HG03457 (cell line): Measurements from ENCODE around the gene SLC6A14.

ENCODE experiments used
- ATAC-seq: cut with Tn5 transposase; IDR thresholded peaks from one replicate; pipeline ENCODE4 v1.9.1; 2021; ENCODE audit warnings: moderate number of reproducible peaks; ENCODE audit not compliant: unreplicated experiment

The SLC6A14 gene

DNA sequence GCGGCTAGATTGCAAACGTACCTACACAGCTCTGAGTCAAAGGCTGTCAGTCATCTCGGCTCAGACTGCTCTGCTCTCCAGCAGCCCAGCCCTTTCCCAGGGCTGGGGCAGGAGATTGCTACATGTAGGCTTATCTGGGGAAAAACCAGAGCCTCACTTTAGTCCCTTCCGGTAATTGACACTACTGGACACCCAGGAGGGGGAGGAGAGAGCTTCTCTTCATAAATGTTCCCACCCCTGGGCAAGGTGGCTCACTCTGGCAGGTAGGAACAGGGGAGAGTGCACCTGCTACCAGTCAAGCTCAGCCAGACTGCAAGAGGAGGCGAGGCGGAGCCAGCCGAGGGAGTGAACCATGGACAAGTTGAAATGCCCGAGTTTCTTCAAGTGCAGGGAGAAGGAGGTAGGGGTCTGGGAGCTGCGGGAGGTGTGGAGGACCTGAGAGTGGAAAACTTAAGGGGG lies at the start of gene SLC6A14:
Gene SLC6A14, plus strand, starts transcription at position 249 of the 459 bp plus-strand sequence. Its CDS starts 104 bp downstream, at position 353.
- no peak for ATAC-seq

DNA sequence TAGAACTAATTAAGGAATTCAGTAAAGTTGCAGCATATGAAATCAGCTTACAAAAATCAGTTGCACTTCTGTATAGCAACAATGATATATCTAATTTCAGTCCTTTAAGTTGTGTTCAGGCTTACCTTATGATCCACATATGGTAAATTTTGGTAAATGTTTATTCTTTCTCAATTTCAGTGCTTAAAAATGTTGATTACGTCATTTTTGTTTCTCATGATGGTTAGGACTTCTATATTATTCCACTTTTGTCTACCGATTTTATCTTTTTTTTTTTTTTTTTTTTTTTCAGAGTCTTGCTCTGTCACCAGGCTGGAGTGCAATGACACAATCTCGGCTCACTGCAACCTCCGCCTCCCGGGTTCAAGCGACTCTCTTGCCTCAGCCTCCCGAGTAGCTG lies 40.7 kb upstream of the SLC6A14 start:
- ATAC-seq: no peak

GRCh38 chrX:116399681-116400080 lies 36.7 kb upstream of the SLC6A14 start:
- no peak for ATAC-seq

GRCh38 chrX:116409219-116409618 lies 27.2 kb upstream of the SLC6A14 start:
- no peak for ATAC-seq

DNA sequence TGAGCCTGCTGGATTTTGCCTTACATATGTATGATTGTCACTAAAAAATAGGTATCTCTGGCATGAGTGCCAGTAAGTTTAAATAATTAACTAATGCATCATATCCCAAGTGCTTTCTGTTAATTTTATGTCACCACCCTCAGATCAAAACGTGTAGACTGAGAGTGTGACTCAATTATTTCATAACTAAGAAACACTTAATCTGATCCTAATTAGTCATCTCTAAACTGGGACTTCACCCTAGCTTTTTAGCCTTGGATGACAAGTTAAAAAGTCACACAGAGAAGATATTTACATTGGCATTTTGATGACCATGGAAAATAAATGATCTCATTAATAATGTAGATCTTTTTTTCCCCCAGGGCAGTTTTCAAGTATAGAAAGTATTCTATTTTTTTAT lies 23.1 kb upstream of the SLC6A14 start:
- ATAC-seq: no peak

GRCh38 chrX:116417214-116417613 lies 19.2 kb upstream of the SLC6A14 start:
- ATAC-seq: no peak

DNA sequence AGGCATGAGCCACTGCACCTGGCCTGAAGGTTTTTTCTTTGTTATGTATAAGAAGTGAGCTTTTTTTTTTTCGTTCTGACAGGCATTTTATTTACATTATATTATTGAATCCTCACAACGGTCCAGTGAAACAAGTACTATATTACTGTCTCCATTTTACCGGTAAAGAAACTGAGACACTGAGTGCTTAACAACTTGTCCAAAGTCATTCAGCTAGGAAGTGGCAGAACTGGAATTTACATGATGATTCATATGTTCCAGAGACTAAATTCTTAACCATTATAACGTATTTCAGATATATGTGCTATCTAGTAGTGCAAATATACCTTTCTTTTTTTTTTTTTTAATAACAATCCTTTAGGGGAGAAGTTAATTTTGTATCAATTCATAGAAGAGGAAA lies 18.4 kb upstream of the SLC6A14 start:
- ATAC-seq: no peak

DNA sequence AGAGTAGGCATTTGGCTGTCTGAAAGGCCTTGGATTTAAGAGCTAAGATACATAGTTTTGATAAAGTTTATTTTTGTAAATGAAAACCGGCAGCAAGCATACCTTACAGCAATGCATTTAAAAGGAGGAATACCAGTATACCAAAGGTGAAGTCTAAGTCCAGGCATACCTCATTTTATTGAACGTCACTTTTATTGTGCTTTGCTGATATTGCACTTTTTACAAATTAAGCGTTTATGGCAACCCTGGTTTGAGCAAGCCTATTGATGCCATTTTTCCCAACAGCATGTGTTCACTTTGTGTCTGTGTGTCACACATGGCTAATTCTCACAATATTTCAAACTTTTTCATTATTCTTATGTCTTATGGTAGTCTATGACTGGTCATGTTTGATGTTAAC lies 8.4 kb upstream of the SLC6A14 start:
- ATAC-seq: no peak

- no peak for ATAC-seq
Observed at GRCh38 chrX:116435597-116435996, 809 bp upstream of the SLC6A14 start.

DNA sequence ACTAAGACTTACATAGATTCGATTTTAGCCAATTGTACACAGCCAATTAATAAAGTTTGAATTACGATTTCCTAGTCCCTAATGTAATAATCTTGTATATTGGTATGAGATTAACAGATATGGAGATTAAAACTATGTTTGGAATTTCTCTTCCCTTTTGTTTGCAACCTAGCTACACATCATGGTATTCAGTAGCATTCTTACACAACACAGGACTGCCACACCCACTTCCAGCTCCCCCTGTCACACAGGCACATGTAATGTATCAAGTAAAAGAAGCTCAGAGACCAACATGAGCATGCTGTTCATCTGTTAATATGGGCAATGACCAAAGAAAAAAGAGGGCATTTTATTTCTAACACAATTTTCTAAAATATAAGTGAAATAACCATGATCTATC lies 12.8 kb downstream of the SLC6A14 start:
- ATAC-seq: no peak

- ATAC-seq: no peak
Observed at GRCh38 chrX:116462822-116463221, 26.4 kb downstream of the SLC6A14 start, which contains the start of gene CT83. TSS of gene CT83 (minus strand) at chrX:116462976. CDS start at chrX:116462856, 120 bp downstream.

GRCh38 chrX:116480059-116480458 lies 43.7 kb downstream of the SLC6A14 start:
- no peak for ATAC-seq

GRCh38 chrX:116490104-116490503 lies 53.7 kb downstream of the SLC6A14 start:
- no peak for ATAC-seq

- ATAC-seq: no peak
Observed at GRCh38 chrX:116493271-116493670, 56.9 kb downstream of the SLC6A14 start.

GRCh38 chrX:116499780-116500179 lies 63.4 kb downstream of the SLC6A14 start:
- ATAC-seq: no peak
